Transverse colon (tissue), 4 donors: ENCODE data around the gene PRKG1. TPM values are rescaled to one million over a fixed set of nuclear protein-coding genes. Genes with fewer than 3 reads are reported as not detected.

ENCODE experiments used
- DNase-seq: peaks from one replicate; pipeline ENCODE4 v3.0.0-alpha.2; 2019
- H3K27ac ChIP-seq, 4 donors: fragments of 200-600 bp; sonication (generic); 2 replicates each; pipeline ENCODE4 v1.5.1; 2016 to 2018; ENCODE audit warnings: inconsistent platforms in 4 of 4
- H3K27me3 ChIP-seq: fragments of 200-600 bp; sonication (generic); 2 replicates; pipeline ENCODE4 v1.5.1; 2017; ENCODE audit warnings: inconsistent platforms
- H3K36me3 ChIP-seq, 4 donors: fragments of 200-600 bp; sonication (generic); 2 replicates each; pipeline ENCODE4 v1.5.1; 2017 to 2019; ENCODE audit warnings: inconsistent platforms in 4 of 4
- H3K4me1 ChIP-seq, 4 donors: fragments of 200-600 bp; sonication (generic); 2 replicates each; pipeline ENCODE4 v1.5.1; 2017 to 2020; ENCODE audit warnings: inconsistent platforms in 4 of 4
- H3K4me3 ChIP-seq, 4 donors: fragments of 200-600 bp; sonication (generic); 1 replicate in 1 of 4; 2 replicates in 3 of 4; pipeline versions ENCODE4 v1.5.1 to v1.6.1; 2017 to 2019; ENCODE audit warnings: inconsistent platforms in 4 of 4
- H3K9me3 ChIP-seq, 2 donors: fragments of 200-600 bp; sonication (generic); 2 replicates each; pipeline ENCODE4 v1.5.1; 2017 to 2019; ENCODE audit warnings: inconsistent platforms in 2 of 2
- CTCF ChIP-seq, 5 experiments: fragments of 200-600 bp in 3 of 5; fragments of 450-650 bp in 2 of 5; sonication (generic) in 3 of 5; IDR thresholded peaks; 1 replicate in 2 of 5; 2 replicates in 3 of 5; pipeline ENCODE4 v1.5.1; 2016 to 2017; ENCODE audit warnings: antibody characterized with exemption in 5 of 5, inconsistent platforms in 3 of 5, mild to moderate bottlenecking in 2 of 5, moderate library complexity in 1 of 5
- EP300 ChIP-seq: sonication (generic); formaldehyde crosslinking; IDR thresholded peaks from one replicate; pipeline ENCODE4 v1.6.1; 2017; ENCODE audit warnings: antibody characterized with exemption, low read depth
- POLR2A ChIP-seq: fragments of 450-650 bp; IDR thresholded peaks from one replicate; pipeline ENCODE4 v1.6.1; 2016; ENCODE audit warnings: antibody characterized with exemption, mild to moderate bottlenecking, moderate library complexity
- POLR2AphosphoS5 ChIP-seq, 3 donors: sonication (generic); formaldehyde crosslinking; IDR thresholded peaks; one replicate each; pipeline ENCODE4 v1.6.1; 2016; ENCODE audit warnings: antibody characterized with exemption in 3 of 3
- WGBS, 2 donors: methylation state at CpG; one replicate each; pipeline ENCODE4 v1.1.5; 2018; ENCODE audit warnings: low coverage in 1 of 2; 5-methylcytosine and 5-hydroxymethylcytosine counted together
- in situ Hi-C, 4 donors: fragments of 200-750 bp; cut with MboI; loops; one replicate each; pipeline versions ENCODE4 v1.15.0 to v1.15.1; 2017; ENCODE audit warnings: low sequenced_read_pairs in 3 of 4, low pct_ligation_motif_present in 1 of 4, low pct_unique_long_range_greater_than_20kb in 1 of 4
- intact Hi-C: fragments of 100-400 bp; cut with DNase I; formaldehyde crosslinking; loops from one replicate; pipeline ENCODE4 v1.15.1; 2023; ENCODE audit warnings: low total_unique reads
- total RNA-seq, 4 donors: library from RNA; depleted of rRNA; stranded (reverse); fragments of >200 nt; gene quantifications; one replicate each; pipeline ENCODE4 v1.1.0, GENCODE V29; 2016

PRKG1 gene
- total RNA-seq, 4 donors from 2014 or later: 17.6 to 30.6 (median 26.9) TPM

GRCh38 chr10:51031950-51032349, 42.3 kb upstream of the PRKG1 start:
- peak overlapping the region in 1 of 4 donors; percentile 1 for H3K27ac ChIP-seq
- H3K4me3 ChIP-seq: no peak overlapping the region
- no peaks in the 10 kb centered on the region for H3K27me3 ChIP-seq
- no peak for DNase-seq
- peaks cover 0 to 17% (median 0%) of the 10 kb centered on the region in 4 donors for H3K4me1 ChIP-seq
- TF ChIP-seq POLR2AphosphoS5 (IDR thresholded peaks at IDR 0.05) (no peak), EP300 (no peak), CTCF (IDR thresholded peaks at IDR 0.05) (no peak), POLR2A (no peak)
- no peaks in the 10 kb centered on the region for H3K9me3 ChIP-seq
- intact Hi-C loops: no loop called here
- H3K36me3 ChIP-seq: no peaks in the 10 kb centered on the region
- in situ Hi-C loops: no loop called here

GRCh38 chr10:51034769-51035168, 39.5 kb upstream of the PRKG1 start:
- TF ChIP-seq POLR2AphosphoS5 (IDR thresholded peaks at IDR 0.05) (no peak), EP300 (no peak), CTCF (IDR thresholded peaks at IDR 0.05) (no peak), POLR2A (no peak)
- Histone ChIP-seq H3K9me3 (no peaks in the 10 kb centered on the region), H3K27ac (no peak overlapping the region), H3K4me3 (no peak overlapping the region), H3K36me3 (no peaks in the 10 kb centered on the region), H3K4me1 (peaks cover 0 to 6% (median 0%) of the 10 kb centered on the region in 4 donors), H3K27me3 (no peaks in the 10 kb centered on the region)
- in situ Hi-C loops: no loop called here
- 81 to 94% methylated on average over 4 of the region's 4 CpGs for WGBS, 2 donors
- no peak for DNase-seq
- intact Hi-C loops: no loop called here

- no peak overlapping the region for H3K27ac ChIP-seq
- H3K4me1 ChIP-seq: peaks cover 0 to 6% (median 0%) of the 10 kb centered on the region in 4 donors
- WGBS, 2 donors: 69 to 73% methylated on average over 4 of the region's 4 CpGs
- no peaks in the 10 kb centered on the region for H3K27me3 ChIP-seq
- in situ Hi-C loops (no loop called here), intact Hi-C loops (no loop called here)
- no peak overlapping the region for H3K4me3 ChIP-seq
- TF ChIP-seq EP300: no peak
- peak in 2 of 3 donors; percentile 40 to 43 for TF ChIP-seq POLR2AphosphoS5 (IDR thresholded peaks at IDR 0.05)
- no peak for TF ChIP-seq POLR2A
- no peak for TF ChIP-seq CTCF (IDR thresholded peaks at IDR 0.05)
- H3K9me3 ChIP-seq: no peaks in the 10 kb centered on the region
- no peaks in the 10 kb centered on the region for H3K36me3 ChIP-seq
- peak; percentile 68 for DNase-seq
Observed at GRCh38 chr10:51035344-51035743, 38.9 kb upstream of the PRKG1 start.

- H3K4me3 ChIP-seq: no peak overlapping the region
- no peaks in the 10 kb centered on the region for H3K9me3 ChIP-seq
- H3K27ac ChIP-seq: no peak overlapping the region
- no peaks in the 10 kb centered on the region for H3K27me3 ChIP-seq
- DNase-seq: no peak
- in situ Hi-C loops: no loop called here
- no peaks in the 10 kb centered on the region for H3K36me3 ChIP-seq
- 88 to 90% methylated on average over 2 of the region's 2 CpGs for WGBS, 2 donors
- no peaks in the 10 kb centered on the region for H3K4me1 ChIP-seq
- TF ChIP-seq POLR2A: no peak
- no peak for TF ChIP-seq CTCF (IDR thresholded peaks at IDR 0.05)
- TF ChIP-seq POLR2AphosphoS5 (IDR thresholded peaks at IDR 0.05): no peak
- no peak for TF ChIP-seq EP300
- intact Hi-C loops: no loop called here
Observed at GRCh38 chr10:51045871-51046270, 28.4 kb upstream of the PRKG1 start.
